Right atrium auricular region (tissue), 2 donors: ENCODE results near the gene CCIN. TPM values are rescaled to one million over a fixed set of nuclear protein-coding genes. Genes with fewer than 3 reads are reported as not detected.
A peak's percentile ranks its signal among the peaks of the same experiment; 100 is the strongest.

Experiments
- DNase-seq: peaks from one replicate; pipeline ENCODE4 v3.0.0-alpha.2; 2019; ENCODE audit warnings: low spot score
- H3K27ac ChIP-seq, 2 donors: fragments of 200-600 bp; sonication (generic); 1 replicate in 1 of 2; 2 replicates in 1 of 2; pipeline ENCODE4 v1.5.1; 2016 to 2019
- H3K27me3 ChIP-seq, 2 donors: fragments of 200-600 bp; sonication (generic); one replicate each; pipeline versions ENCODE4 v1.5.1 to v1.6.0; 2017 to 2019
- H3K36me3 ChIP-seq: fragments of 200-600 bp; sonication (generic); one replicate; pipeline ENCODE4 v1.5.1; 2016
- H3K4me1 ChIP-seq, 2 donors: fragments of 200-600 bp; sonication (generic); one replicate each; pipeline versions ENCODE4 v1.5.1 to v1.6.0; 2017 to 2019
- H3K4me3 ChIP-seq, 2 donors: fragments of 200-600 bp; sonication (generic); 1 replicate in 1 of 2; 2 replicates in 1 of 2; pipeline ENCODE4 v1.5.1; 2017 to 2019; ENCODE audit warnings: mild to moderate bottlenecking in 1 of 2, moderate library complexity in 1 of 2
- H3K9me3 ChIP-seq, 2 donors: fragments of 200-600 bp; sonication (generic); one replicate each; pipeline ENCODE4 v1.5.1; 2019
- total RNA-seq, 2 donors: library from RNA; depleted of rRNA; stranded (reverse); fragments of >200 nt; gene quantifications; one replicate each; pipeline ENCODE4 v1.1.0, GENCODE V29; 2016
- TF ChIP-seq, protein P1 (sequence below), 2 donors: fragments of 200-600 bp; sonication (generic); IDR thresholded peaks; one replicate each; pipeline ENCODE4 v1.5.1; 2019; ENCODE audit warnings: antibody characterized with exemption in 2 of 2

Gene CCIN
- total RNA-seq, 2 donors from 2014 or later = not detected

DNA sequence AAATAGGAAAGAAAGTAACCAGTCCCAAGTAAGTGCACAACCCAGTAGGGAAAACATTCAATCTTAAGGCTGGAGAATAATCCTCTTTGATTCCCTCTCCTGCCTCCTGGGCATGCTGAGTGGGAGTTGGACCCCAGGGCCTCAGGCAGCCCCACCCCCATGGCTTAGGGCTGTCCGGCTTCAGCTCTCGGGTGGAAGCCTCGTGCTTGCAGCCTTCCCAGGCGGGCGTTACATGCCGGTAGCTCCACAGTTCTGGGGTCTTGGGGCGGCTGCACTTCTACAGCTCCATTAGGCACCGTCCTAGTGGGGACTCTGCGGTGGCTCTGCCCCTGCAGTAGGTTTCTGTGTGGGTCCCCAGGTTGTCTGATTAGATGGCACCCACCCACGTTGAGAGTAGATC, 22.5 kb upstream of the CCIN start:
- Histone ChIP-seq H3K4me3 (no peak overlapping the region), H3K27ac (no peak overlapping the region), H3K9me3 (no peaks in the 10 kb centered on the region), H3K36me3 (no peaks in the 10 kb centered on the region), H3K27me3 (no peaks in the 10 kb centered on the region), H3K4me1 (peaks cover 0 to 54% of the 10 kb centered on the region in 2 donors)
- TF ChIP-seq, protein P1, sequence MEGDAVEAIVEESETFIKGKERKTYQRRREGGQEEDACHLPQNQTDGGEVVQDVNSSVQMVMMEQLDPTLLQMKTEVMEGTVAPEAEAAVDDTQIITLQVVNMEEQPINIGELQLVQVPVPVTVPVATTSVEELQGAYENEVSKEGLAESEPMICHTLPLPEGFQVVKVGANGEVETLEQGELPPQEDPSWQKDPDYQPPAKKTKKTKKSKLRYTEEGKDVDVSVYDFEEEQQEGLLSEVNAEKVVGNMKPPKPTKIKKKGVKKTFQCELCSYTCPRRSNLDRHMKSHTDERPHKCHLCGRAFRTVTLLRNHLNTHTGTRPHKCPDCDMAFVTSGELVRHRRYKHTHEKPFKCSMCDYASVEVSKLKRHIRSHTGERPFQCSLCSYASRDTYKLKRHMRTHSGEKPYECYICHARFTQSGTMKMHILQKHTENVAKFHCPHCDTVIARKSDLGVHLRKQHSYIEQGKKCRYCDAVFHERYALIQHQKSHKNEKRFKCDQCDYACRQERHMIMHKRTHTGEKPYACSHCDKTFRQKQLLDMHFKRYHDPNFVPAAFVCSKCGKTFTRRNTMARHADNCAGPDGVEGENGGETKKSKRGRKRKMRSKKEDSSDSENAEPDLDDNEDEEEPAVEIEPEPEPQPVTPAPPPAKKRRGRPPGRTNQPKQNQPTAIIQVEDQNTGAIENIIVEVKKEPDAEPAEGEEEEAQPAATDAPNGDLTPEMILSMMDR (IDR thresholded peaks at IDR 0.05) = no peak
- no peak for DNase-seq

GRCh38 chr9:36147441-36148175, 21.6 kb upstream of the CCIN start:
- Histone ChIP-seq H3K27ac (peak overlapping the region in 1 of 2 donors; percentile 64), H3K9me3 (no peaks in the 10 kb centered on the region), H3K4me3 (no peak overlapping the region), H3K27me3 (no peaks in the 10 kb centered on the region), H3K4me1 (peaks cover 0 to 52% of the 10 kb centered on the region in 2 donors), H3K36me3 (no peaks in the 10 kb centered on the region)
- TF ChIP-seq, protein P1 (IDR thresholded peaks at IDR 0.05) = no peak
- DNase-seq = no peak

- Histone ChIP-seq H3K9me3 (no peaks in the 10 kb centered on the region), H3K4me3 (no peak overlapping the region), H3K27me3 (no peaks in the 10 kb centered on the region), H3K36me3 (no peaks in the 10 kb centered on the region), H3K27ac (peak overlapping the region; percentile 60 to 64), H3K4me1 (peaks cover 0 to 48% of the 10 kb centered on the region in 2 donors)
- peak; percentile 99 for DNase-seq
- TF ChIP-seq, protein P1 (IDR thresholded peaks at IDR 0.05) = no peak
Measured at GRCh38 chr9:36148311-36149051, 20.7 kb upstream of the CCIN start.

- H3K27ac ChIP-seq = peak overlapping the region; percentile 50 to 64
- no peak for DNase-seq
- no peaks in the 10 kb centered on the region for H3K27me3 ChIP-seq
- peaks cover 0 to 48% of the 10 kb centered on the region in 2 donors for H3K4me1 ChIP-seq
- H3K4me3 ChIP-seq = no peak overlapping the region
- H3K36me3 ChIP-seq = no peaks in the 10 kb centered on the region
- TF ChIP-seq, protein P1 (IDR thresholded peaks at IDR 0.05) = no peak
- no peaks in the 10 kb centered on the region for H3K9me3 ChIP-seq
Measured at GRCh38 chr9:36149197-36149596, 20.0 kb upstream of the CCIN start.

DNA sequence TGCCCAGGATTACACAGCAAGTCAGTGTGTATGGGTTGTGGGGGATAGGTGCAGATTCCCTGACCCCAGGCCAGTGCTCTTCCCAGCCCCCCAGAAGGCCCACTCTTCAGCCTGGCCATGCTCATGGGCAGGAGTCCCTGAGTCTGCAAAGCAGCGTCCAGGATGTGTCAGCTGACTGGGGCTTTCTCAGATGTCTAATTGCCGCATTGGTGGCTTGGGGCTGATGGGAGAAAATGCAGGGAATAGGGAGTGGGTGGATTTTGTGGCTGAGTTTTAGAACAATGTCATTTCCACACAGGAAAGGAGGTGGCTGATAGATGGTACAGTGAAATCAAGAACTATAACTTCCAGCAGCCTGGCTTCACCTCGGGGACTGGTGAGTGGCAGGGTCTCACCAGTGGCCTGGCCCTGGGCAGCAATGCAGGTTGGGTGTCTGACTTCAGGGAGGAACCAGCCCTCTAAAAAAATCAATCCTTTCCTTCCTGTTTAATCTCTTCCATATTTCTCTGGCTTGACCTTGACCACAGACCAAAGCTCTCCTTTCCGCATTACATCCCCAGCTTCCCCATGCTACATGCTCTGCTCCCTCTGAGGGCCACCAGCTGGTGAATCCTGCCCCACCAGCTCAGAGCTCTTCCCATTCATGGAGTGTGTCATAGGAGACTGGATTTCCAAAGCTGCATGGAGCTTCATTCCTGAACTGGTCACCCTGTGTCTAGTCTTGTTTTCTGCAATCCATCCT, 18.4 kb upstream of the CCIN start:
- no peak for DNase-seq
- Histone ChIP-seq H3K4me1 (peaks cover 0 to 59% of the 10 kb centered on the region in 2 donors), H3K27ac (peak overlapping the region; percentile 32 to 49), H3K4me3 (no peak overlapping the region), H3K36me3 (no peaks in the 10 kb centered on the region), H3K27me3 (no peaks in the 10 kb centered on the region), H3K9me3 (no peaks in the 10 kb centered on the region)
- TF ChIP-seq, protein P1 (IDR thresholded peaks at IDR 0.05) = no peak
